ENCODE data around the gene ISM2.

Gene ISM2

GRCh38 chr14:77478796-77479195 lies 19.8 kb downstream of the ISM2 start:
- H3K4me3 ChIP-seq (ENCODE audit: low read depth, low read length), result no peak overlapping the region
- DNase-seq (ENCODE audit: low read depth), result no peak
- TF ChIP-seq POLR2A (IDR thresholded peaks at IDR 0.05; ENCODE audit: extremely low read depth, insufficient read length) (no peak), MYC (IDR thresholded peaks at IDR 0.05; ENCODE audit: low read depth, low read length) (no peak)

GRCh38 chr14:77478029-77478428 lies 20.6 kb downstream of the ISM2 start:
- DNase-seq (ENCODE audit: low read depth), result no peak
- no peak for TF ChIP-seq POLR2A (IDR thresholded peaks at IDR 0.05; ENCODE audit: extremely low read depth, insufficient read length)
- TF ChIP-seq MAX (IDR thresholded peaks at IDR 0.05; ENCODE audit: low read depth, low read length), result no peak
- TF ChIP-seq MYC (IDR thresholded peaks at IDR 0.05; ENCODE audit: low read depth, low read length), result no peak
- TF ChIP-seq CTCF (IDR thresholded peaks at IDR 0.05; ENCODE audit: low read depth, low read length), result no peak

GRCh38 chr14:77475432-77476115 lies 23.0 kb downstream of the ISM2 start:
- no peak overlapping the region for H3K4me3 ChIP-seq (ENCODE audit: low read depth, low read length)
- TF ChIP-seq POLR2A (IDR thresholded peaks at IDR 0.05; ENCODE audit: extremely low read depth, insufficient read length) (no peak), MAX (IDR thresholded peaks at IDR 0.05; ENCODE audit: low read depth, low read length) (no peak), MYC (IDR thresholded peaks at IDR 0.05; ENCODE audit: low read depth, low read length) (no peak), CTCF (IDR thresholded peaks at IDR 0.05; ENCODE audit: low read depth, low read length) (no peak)
- DNase-seq (ENCODE audit: low read depth), result no peak

More at GRCh38 chr14:77478029-77478428, 20.6 kb downstream of the ISM2 start:
- no peak overlapping the region for H3K4me3 ChIP-seq (ENCODE audit: low read depth, low read length)

- H3K4me3 ChIP-seq (ENCODE audit: low read depth, low read length), result no peak overlapping the region
- TF ChIP-seq MAX (IDR thresholded peaks at IDR 0.05; ENCODE audit: low read depth, low read length), result no peak
- no peak for TF ChIP-seq POLR2A (IDR thresholded peaks at IDR 0.05; ENCODE audit: extremely low read depth, insufficient read length)
- TF ChIP-seq MYC (IDR thresholded peaks at IDR 0.05; ENCODE audit: low read depth, low read length), result no peak
- TF ChIP-seq CTCF (IDR thresholded peaks at IDR 0.05; ENCODE audit: low read depth, low read length), result no peak
- DNase-seq (ENCODE audit: low read depth), result no peak
These were observed 24.0 kb downstream of the ISM2 start for GRCh38 chr14:77474479-77475177.

- peak; percentile 38 for DNase-seq (ENCODE audit: low read depth)
- TF ChIP-seq CTCF (IDR thresholded peaks at IDR 0.05; ENCODE audit: low read depth, low read length), result no peak
- no peak for TF ChIP-seq POLR2A (IDR thresholded peaks at IDR 0.05; ENCODE audit: extremely low read depth, insufficient read length)
- no peak for TF ChIP-seq MYC (IDR thresholded peaks at IDR 0.05; ENCODE audit: low read depth, low read length)
- TF ChIP-seq MAX (IDR thresholded peaks at IDR 0.05; ENCODE audit: low read depth, low read length), result no peak
- H3K4me3 ChIP-seq (ENCODE audit: low read depth, low read length), result no peak overlapping the region
These were observed 24.7 kb downstream of the ISM2 start for GRCh38 chr14:77473921-77474320.

- no peak for TF ChIP-seq CTCF (IDR thresholded peaks at IDR 0.05; ENCODE audit: low read depth, low read length)
- 0 out of 2 replicates have a peak, but pooled peaks have one; percentile 29 for TF ChIP-seq MYC (IDR thresholded peaks at IDR 0.05; ENCODE audit: low read depth, low read length)
- peak; percentile 20; the same call in 1 of the 2 replicates for TF ChIP-seq MAX (IDR thresholded peaks at IDR 0.05; ENCODE audit: low read depth, low read length)
- no peak for TF ChIP-seq POLR2A (IDR thresholded peaks at IDR 0.05; ENCODE audit: extremely low read depth, insufficient read length)
- DNase-seq (ENCODE audit: low read depth), result no peak
- H3K4me3 ChIP-seq (ENCODE audit: low read depth, low read length), result no peak overlapping the region
These were observed 28.3 kb downstream of the ISM2 start for GRCh38 chr14:77470224-77470870.

Measured in NB4 (cell line).